Endothelial cell of umbilical vein (primary cell): ENCODE measurements around the gene PTPN3.

Source experiments
- JUN ChIP-seq: IDR thresholded peaks from 2 replicates; pipeline ENCODE4 v1.6.1; 2011; ENCODE audit warnings: borderline replicate concordance, low read depth; ENCODE audit not compliant: insufficient read length, insufficient read depth
- POLR2A ChIP-seq: IDR thresholded peaks from 2 replicates; pipeline ENCODE4 v1.6.1; 2012; ENCODE audit warnings: low read depth, mild to moderate bottlenecking, control low read depth, low read length
- POLR2AphosphoS5 ChIP-seq: IDR thresholded peaks from 2 replicates; pipeline ENCODE4 v1.6.1; 2012; ENCODE audit warnings: low read depth, mild to moderate bottlenecking, control low read depth, low read length, moderate library complexity; ENCODE audit not compliant: insufficient read depth
- TF ChIP-seq, protein P1 (sequence below), 2 donors: IDR thresholded peaks; 1 replicate in 1 of 2; 2 replicates in 1 of 2; pipeline ENCODE4 v1.5.1; 2011; ENCODE audit warnings: low read length in 2 of 2, mild to moderate bottlenecking in 2 of 2, moderate library complexity in 2 of 2, control low read depth in 1 of 2, inconsistent platforms in 1 of 2, low read depth in 1 of 2; ENCODE audit not compliant: insufficient read depth in 1 of 2; ENCODE audit errors: extremely low read depth in 1 of 2
- TF ChIP-seq, protein P2 (sequence below): IDR thresholded peaks from 2 replicates; pipeline ENCODE4 v1.6.1; 2011; ENCODE audit not compliant: insufficient read depth, insufficient read length

DNA sequence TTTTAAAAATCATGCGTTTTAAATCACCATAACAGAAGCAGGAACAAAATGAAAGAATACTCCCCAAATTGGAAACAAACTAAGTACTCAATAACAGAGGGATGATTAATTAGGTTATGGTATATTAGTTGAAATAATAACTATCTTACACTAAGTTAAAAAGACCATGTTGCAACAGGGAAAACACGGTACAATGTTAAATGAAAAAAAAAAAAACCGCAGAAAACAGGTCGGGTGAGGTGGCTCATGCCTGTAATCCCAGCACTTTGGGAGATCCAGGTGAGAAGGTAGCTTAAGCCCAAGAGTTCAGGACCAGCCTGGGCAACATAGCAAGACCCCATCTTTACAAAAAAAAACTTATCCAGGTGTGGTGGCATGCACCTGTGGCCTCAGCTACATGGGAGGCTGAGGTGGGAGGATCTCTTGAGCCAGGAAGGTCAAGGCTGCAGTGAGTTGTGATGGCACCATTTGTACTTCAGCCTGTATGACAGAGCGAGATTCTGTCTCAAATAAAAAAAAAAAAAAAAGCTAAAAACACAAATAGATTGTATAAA is 2.4 kb upstream of the PTPN3 start:
- TF ChIP-seq POLR2A (no peak), JUN (no peak), POLR2AphosphoS5 (no peak)
- TF ChIP-seq, protein P1, sequence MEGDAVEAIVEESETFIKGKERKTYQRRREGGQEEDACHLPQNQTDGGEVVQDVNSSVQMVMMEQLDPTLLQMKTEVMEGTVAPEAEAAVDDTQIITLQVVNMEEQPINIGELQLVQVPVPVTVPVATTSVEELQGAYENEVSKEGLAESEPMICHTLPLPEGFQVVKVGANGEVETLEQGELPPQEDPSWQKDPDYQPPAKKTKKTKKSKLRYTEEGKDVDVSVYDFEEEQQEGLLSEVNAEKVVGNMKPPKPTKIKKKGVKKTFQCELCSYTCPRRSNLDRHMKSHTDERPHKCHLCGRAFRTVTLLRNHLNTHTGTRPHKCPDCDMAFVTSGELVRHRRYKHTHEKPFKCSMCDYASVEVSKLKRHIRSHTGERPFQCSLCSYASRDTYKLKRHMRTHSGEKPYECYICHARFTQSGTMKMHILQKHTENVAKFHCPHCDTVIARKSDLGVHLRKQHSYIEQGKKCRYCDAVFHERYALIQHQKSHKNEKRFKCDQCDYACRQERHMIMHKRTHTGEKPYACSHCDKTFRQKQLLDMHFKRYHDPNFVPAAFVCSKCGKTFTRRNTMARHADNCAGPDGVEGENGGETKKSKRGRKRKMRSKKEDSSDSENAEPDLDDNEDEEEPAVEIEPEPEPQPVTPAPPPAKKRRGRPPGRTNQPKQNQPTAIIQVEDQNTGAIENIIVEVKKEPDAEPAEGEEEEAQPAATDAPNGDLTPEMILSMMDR (IDR thresholded peaks at IDR 0.05; ENCODE audit: extremely low read depth in 1 of 2, insufficient read depth in 1 of 2, low read depth in 1 of 2, low read length in 2 of 2) = no peak
- TF ChIP-seq, protein P2, sequence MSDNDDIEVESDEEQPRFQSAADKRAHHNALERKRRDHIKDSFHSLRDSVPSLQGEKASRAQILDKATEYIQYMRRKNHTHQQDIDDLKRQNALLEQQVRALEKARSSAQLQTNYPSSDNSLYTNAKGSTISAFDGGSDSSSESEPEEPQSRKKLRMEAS = no peak
